GM19468 (cell line): Measurements from ENCODE around the gene IKZF4.

ENCODE experiments used
- ATAC-seq: cut with Tn5 transposase; IDR thresholded peaks from one replicate; pipeline ENCODE4 v1.9.1; 2021; ENCODE audit warnings: mild to moderate bottlenecking, moderate library complexity, moderate number of reproducible peaks; ENCODE audit not compliant: unreplicated experiment; ENCODE audit errors: extremely low read depth

Gene IKZF4

GRCh38 chr12:56080556-56081138 lies 59.8 kb downstream of the IKZF4 start:
- ATAC-seq = no peak

GRCh38 chr12:56081393-56082347 lies 60.8 kb downstream of the IKZF4 start:
- ATAC-seq = no peak

- no peak for ATAC-seq
Measured at GRCh38 chr12:56082382-56082781, 61.5 kb downstream of the IKZF4 start.

- no peak for ATAC-seq
Measured at GRCh38 chr12:56082967-56083366, 62.1 kb downstream of the IKZF4 start.

- no peak for ATAC-seq
Measured at GRCh38 chr12:56084958-56085543, 64.2 kb downstream of the IKZF4 start.

GRCh38 chr12:56086096-56086495 lies 65.3 kb downstream of the IKZF4 start:
- ATAC-seq = no peak

GRCh38 chr12:56086608-56087007 lies 65.8 kb downstream of the IKZF4 start:
- no peak for ATAC-seq

GRCh38 chr12:56087220-56087619 lies 66.4 kb downstream of the IKZF4 start:
- ATAC-seq = no peak
